ENCODE results near the gene C1QBP. TPM values are rescaled to one million over a fixed set of nuclear protein-coding genes. Genes with fewer than 3 reads are reported as not detected.

Gene C1QBP
- total RNA-seq, 1 donor from 2014 or later = 97.0 TPM

GRCh38 chr17:5468075-5468473 lies 29.1 kb upstream of the C1QBP start:
- H3K36me3 ChIP-seq = peaks cover 0 to 12% of the 10 kb centered on the region in 2 donors
- intact Hi-C loops (cut with DNase I) = no loop called here
- no peak for DNase-seq (ENCODE audit: extremely low spot score in 2 of 2)
- H3K27me3 ChIP-seq = no peaks in the 10 kb centered on the region
- peaks cover 27% of the 10 kb centered on the region for H3K4me1 ChIP-seq
- TF ChIP-seq POLR2AphosphoS5 (IDR thresholded peaks at IDR 0.05; ENCODE audit: insufficient read depth in 1 of 2, low read depth in 1 of 2) (no peak), CTCF (IDR thresholded peaks at IDR 0.05) (no peak), POLR2A (IDR thresholded peaks at IDR 0.05) (no peak)
- no peaks in the 10 kb centered on the region for H3K9me3 ChIP-seq
- peak overlapping the region; percentile 64 to 74 for H3K4me3 ChIP-seq
- H3K27ac ChIP-seq = peak overlapping the region; percentile 62

- Histone ChIP-seq H3K27me3 (no peaks in the 10 kb centered on the region), H3K36me3 (peaks cover 0 to 5% of the 10 kb centered on the region in 2 donors), H3K9me3 (no peaks in the 10 kb centered on the region), H3K4me3 (peak overlapping the region; percentile 64 to 74), H3K4me1 (peaks cover 27% of the 10 kb centered on the region), H3K27ac (no peak overlapping the region)
- intact Hi-C loops (cut with DNase I) = no loop called here
- no peak for DNase-seq (ENCODE audit: extremely low spot score in 2 of 2)
- no peak for TF ChIP-seq CTCF (IDR thresholded peaks at IDR 0.05)
- no peak for TF ChIP-seq POLR2AphosphoS5 (IDR thresholded peaks at IDR 0.05; ENCODE audit: insufficient read depth in 1 of 2, low read depth in 1 of 2)
- TF ChIP-seq POLR2A (IDR thresholded peaks at IDR 0.05) = no peak
Observed at GRCh38 chr17:5467416-5467815, 28.5 kb upstream of the C1QBP start.

GRCh38 chr17:5466295-5466694 lies 27.3 kb upstream of the C1QBP start:
- intact Hi-C loops (cut with DNase I) = no loop called here
- no peak for DNase-seq (ENCODE audit: extremely low spot score in 2 of 2)
- peaks cover 27% of the 10 kb centered on the region for H3K4me1 ChIP-seq
- H3K9me3 ChIP-seq = no peaks in the 10 kb centered on the region
- TF ChIP-seq POLR2AphosphoS5 (IDR thresholded peaks at IDR 0.05; ENCODE audit: insufficient read depth in 1 of 2, low read depth in 1 of 2) (no peak), POLR2A (IDR thresholded peaks at IDR 0.05) (no peak), CTCF (IDR thresholded peaks at IDR 0.05) (no peak)
- no peak overlapping the region for H3K27ac ChIP-seq
- no peak overlapping the region for H3K4me3 ChIP-seq
- peaks cover 0 to 2% of the 10 kb centered on the region in 2 donors for H3K36me3 ChIP-seq
- no peaks in the 10 kb centered on the region for H3K27me3 ChIP-seq

GRCh38 chr17:5464717-5465507 lies 26.0 kb upstream of the C1QBP start:
- no peaks in the 10 kb centered on the region for H3K9me3 ChIP-seq
- no peaks in the 10 kb centered on the region for H3K27me3 ChIP-seq
- no peak overlapping the region for H3K27ac ChIP-seq
- intact Hi-C loops (cut with DNase I) = no loop called here
- H3K4me3 ChIP-seq = no peak overlapping the region
- peaks cover 0 to 15% of the 10 kb centered on the region in 2 donors for H3K36me3 ChIP-seq
- TF ChIP-seq POLR2A (IDR thresholded peaks at IDR 0.05) = no peak
- TF ChIP-seq POLR2AphosphoS5 (IDR thresholded peaks at IDR 0.05; ENCODE audit: insufficient read depth in 1 of 2, low read depth in 1 of 2) = no peak
- no peak for TF ChIP-seq CTCF (IDR thresholded peaks at IDR 0.05)
- H3K4me1 ChIP-seq = peaks cover 27% of the 10 kb centered on the region
- DNase-seq (ENCODE audit: extremely low spot score in 2 of 2) = no peak

GRCh38 chr17:5446786-5447185 lies 7.8 kb upstream of the C1QBP start:
- Histone ChIP-seq H3K4me3 (no peak overlapping the region), H3K4me1 (no peaks in the 10 kb centered on the region), H3K36me3 (peaks cover 0 to 60% of the 10 kb centered on the region in 2 donors), H3K9me3 (no peaks in the 10 kb centered on the region), H3K27me3 (no peaks in the 10 kb centered on the region), H3K27ac (no peak overlapping the region)
- TF ChIP-seq POLR2A (IDR thresholded peaks at IDR 0.05) = no peak
- no peak for TF ChIP-seq POLR2AphosphoS5 (IDR thresholded peaks at IDR 0.05; ENCODE audit: insufficient read depth in 1 of 2, low read depth in 1 of 2)
- TF ChIP-seq CTCF (IDR thresholded peaks at IDR 0.05) = no peak
- no peak for DNase-seq (ENCODE audit: extremely low spot score in 2 of 2)
- intact Hi-C loops (cut with DNase I) = no loop called here

All from vagina (tissue), 2 donors.